C4-2B (cell line): ENCODE data around the gene PIGH.

ENCODE experiments used
- H3K27ac ChIP-seq: fragments of 450-650 bp; 2 replicates; pipeline ENCODE4 v1.5.1; 2017
- ZFX ChIP-seq: fragments of 450-650 bp; IDR thresholded peaks from 2 replicates; pipeline ENCODE4 v1.6.1; 2017
- TF ChIP-seq, protein P1 (sequence below): fragments of 450-650 bp; conservative IDR thresholded peaks from 2 replicates; pipeline ENCODE4 v1.5.1; 2017; ENCODE audit warnings: mild to moderate bottlenecking

PIGH gene

DNA sequence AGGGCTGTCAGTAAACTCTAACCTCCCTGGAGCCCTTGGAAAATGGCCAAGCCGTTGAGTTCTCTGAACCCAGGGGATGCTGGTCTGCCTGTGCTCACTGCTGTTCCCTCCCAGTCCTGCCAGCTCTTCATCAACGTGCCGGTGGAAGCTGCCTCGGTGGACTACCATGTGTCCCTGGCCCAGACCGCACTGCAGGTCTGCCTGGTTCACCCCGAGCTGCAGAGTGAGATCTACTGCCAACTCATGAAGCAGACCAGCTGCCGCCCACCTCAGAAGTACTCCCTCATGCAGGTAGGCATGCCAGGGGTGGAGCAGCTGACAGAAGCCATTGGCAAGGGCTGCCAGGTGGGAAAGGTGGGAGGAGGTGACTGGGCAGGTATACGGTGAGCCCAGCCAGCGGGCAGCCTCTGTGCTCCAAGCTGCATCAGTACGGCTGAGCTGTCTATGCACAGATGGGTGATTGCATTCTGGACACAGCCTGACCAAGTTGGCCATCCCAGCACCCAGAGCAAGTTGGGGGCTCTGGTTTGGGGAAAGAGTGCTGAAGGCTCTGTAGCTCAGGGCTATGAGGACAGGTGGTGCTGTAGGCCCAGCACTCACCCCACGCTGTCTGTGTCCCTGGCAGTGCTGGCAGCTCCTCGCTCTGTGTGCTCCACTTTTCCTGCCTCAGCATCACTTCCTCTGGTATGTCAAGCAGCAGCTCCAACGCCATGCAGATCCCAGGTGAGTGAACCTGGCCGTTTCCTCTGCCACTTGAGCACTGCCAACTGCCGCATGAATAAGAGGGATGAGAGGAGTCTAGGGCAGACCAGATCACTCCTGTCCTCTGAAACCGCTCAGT is 21.9 kb downstream of the PIGH start:
- no peak for TF ChIP-seq ZFX
- TF ChIP-seq, protein P1, sequence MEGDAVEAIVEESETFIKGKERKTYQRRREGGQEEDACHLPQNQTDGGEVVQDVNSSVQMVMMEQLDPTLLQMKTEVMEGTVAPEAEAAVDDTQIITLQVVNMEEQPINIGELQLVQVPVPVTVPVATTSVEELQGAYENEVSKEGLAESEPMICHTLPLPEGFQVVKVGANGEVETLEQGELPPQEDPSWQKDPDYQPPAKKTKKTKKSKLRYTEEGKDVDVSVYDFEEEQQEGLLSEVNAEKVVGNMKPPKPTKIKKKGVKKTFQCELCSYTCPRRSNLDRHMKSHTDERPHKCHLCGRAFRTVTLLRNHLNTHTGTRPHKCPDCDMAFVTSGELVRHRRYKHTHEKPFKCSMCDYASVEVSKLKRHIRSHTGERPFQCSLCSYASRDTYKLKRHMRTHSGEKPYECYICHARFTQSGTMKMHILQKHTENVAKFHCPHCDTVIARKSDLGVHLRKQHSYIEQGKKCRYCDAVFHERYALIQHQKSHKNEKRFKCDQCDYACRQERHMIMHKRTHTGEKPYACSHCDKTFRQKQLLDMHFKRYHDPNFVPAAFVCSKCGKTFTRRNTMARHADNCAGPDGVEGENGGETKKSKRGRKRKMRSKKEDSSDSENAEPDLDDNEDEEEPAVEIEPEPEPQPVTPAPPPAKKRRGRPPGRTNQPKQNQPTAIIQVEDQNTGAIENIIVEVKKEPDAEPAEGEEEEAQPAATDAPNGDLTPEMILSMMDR = no peak
- no peak overlapping the region for H3K27ac ChIP-seq

DNA sequence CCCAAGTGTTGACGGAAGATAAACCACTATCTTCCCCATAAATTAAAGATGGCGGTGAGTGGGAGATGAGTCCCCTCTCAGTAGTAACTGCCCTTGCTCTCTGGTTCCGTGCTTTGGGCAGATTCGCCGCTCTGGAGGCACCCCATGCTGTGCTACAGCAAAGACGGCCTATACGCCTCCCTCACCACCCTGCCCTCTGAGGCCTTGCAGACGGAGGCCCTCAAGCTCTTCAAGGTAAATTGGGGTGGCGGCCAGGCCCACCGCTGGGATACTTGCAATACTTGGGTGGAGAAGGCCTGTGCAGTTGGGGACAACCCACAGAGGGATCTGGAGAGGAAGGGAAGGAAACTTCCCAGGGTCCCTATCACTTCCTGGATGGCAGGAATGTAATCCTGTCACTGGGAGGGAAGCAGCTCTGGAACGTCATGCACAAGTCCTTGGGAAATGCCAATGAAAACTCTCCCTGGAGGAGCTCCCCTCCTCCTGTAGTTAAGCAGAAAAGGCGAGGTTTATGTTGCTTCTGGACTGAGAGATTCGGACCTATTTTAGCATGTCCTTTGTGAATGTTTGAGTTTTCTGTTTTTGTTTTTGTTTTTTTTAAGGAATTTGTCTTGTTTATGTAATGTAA is 22.8 kb downstream of the PIGH start:
- H3K27ac ChIP-seq = no peak overlapping the region
- no peak for TF ChIP-seq ZFX
- TF ChIP-seq, protein P1 = no peak

DNA sequence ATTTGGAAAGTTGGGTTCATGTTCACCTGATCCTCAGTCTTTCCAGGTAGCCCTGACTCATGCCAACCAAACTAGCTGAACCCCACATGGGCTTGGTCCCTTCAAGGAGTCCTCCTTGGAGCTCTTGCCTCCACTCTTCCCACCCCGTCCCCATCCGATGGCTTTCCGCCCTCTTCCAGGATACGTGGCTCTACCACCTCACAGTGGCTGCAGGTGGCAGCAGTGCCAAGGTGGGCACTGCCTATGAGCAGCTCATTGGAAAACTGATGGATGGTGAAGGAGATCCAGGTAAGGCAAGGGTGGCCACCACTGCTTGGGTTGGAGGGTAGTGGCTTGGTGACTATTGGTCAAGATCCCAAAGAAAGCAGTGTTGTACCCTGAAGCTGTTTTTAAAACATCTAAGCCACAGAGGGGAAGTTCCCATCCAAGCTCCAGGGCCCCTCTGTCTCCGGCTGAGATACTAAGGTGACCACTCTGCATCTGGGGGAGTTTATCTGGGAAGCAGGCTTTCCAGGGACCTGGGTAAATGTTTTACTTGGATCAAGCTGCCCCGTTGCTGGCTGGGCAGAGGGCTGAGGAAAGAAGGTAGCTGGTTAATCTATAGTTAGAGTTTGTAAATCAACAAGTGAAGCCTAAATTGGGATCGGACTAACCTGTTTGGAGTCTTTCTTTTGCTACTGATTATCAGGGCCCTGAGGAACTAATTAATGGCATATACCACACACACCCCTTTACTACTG is 23.7 kb downstream of the PIGH start:
- no peak overlapping the region for H3K27ac ChIP-seq
- TF ChIP-seq ZFX = no peak
- TF ChIP-seq, protein P1 = no peak

DNA sequence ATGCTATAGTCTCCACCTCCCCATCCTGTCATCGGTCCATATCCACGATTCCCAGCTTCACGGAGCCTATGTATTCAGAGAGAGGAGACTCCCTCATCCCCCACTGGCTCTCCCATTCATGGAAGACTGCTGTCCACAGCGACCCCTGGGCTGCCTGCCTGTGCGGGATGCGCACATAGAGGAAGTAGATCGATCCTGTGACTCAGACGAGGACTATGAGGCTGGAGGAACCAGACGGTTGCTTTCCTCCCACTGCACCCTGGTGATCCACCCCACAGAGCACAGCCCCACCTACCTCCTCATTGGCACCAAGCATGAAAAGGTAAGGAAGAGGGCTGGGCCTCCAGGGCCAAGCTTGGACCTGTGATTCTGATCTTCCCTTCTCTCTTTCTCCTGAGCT is 24.4 kb downstream of the PIGH start:
- H3K27ac ChIP-seq = no peak overlapping the region
- TF ChIP-seq, protein P1 = no peak
- TF ChIP-seq ZFX = no peak

DNA sequence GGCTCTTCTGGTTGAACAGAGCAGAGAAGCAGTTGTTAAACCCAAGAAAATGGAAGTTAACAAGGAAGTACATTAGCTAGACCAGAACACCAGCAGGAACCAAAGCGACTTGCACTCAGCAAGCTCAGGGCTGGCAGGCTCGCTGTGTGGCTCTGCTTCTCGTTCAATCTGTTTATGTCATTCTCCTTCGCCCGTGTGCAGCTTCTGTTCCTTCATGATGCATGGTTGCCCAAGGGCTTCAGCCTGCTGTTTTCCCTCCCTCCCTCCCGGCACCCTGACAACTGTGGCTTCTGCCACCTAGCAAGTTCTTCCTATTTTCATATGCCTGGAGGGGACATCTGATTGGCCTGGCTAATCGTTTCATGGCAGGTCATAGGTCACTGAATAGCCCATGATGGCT is 25.3 kb downstream of the PIGH start:
- TF ChIP-seq, protein P1 = no peak
- TF ChIP-seq ZFX = no peak
- no peak overlapping the region for H3K27ac ChIP-seq

DNA sequence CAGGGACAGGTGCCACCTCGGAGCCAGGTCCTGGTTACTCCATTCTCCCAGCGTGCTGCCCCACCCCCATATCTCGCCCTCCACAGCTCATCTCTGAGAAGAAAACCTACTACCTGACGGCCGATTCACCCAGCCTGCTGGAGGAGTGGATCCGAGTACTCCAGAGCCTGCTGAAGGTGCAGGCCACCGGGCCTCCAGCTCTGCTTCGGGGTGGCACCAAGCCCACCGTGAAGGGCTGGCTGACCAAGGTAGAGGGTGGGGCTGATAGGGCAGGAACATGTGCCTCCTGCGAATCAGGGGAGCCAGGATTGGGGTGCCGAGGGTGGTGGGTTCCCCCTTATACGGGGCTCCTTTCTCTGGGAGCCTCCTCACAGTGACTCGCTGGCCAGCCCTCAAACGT is 25.9 kb downstream of the PIGH start:
- TF ChIP-seq ZFX = no peak
- TF ChIP-seq, protein P1 = no peak

More for the DNA sequence above, 25.9 kb downstream of the PIGH start:
- H3K27ac ChIP-seq = no peak overlapping the region
